RWPE1 (cell line): ENCODE results near the gene PSAPL1.

Source experiments
- CTCF ChIA-PET: fragments of 350-600 bp; sonication (Branson Sonifier 250); formaldehyde crosslinking; extraction: SDS; loops from one replicate; lab custom pipeline; 2021; lab: Yijun Ruan, JAX
- POLR2A ChIA-PET: fragments of 400-600 bp; formaldehyde crosslinking; extraction: SDS; loops from one replicate; lab custom pipeline; 2020; ENCODE audit warnings: antibody characterized with exemption; ENCODE audit not compliant: low non-redundant PET; lab: Yijun Ruan, JAX
- DNase-seq: peaks from one replicate; pipeline ENCODE4 v3.0.0; 2012; ENCODE audit warnings: low spot score
- H3K27ac ChIP-seq: fragments of 450-650 bp; 2 replicates; pipeline ENCODE4 v1.5.1; 2017
- CTCF ChIP-seq: fragments of 450-650 bp; conservative IDR thresholded peaks from 2 replicates; pipeline ENCODE4 v1.5.1; 2017; ENCODE audit warnings: low read depth, mild to moderate bottlenecking

The PSAPL1 gene

GRCh38 chr4:7425124-7425523 is 9.6 kb downstream of the PSAPL1 start:
- POLR2A ChIA-PET = no interaction called here
- TF ChIP-seq CTCF = no peak
- CTCF ChIA-PET = no interaction called here
- no peak for DNase-seq
- peak overlapping the region; percentile 28 for H3K27ac ChIP-seq

GRCh38 chr4:7424553-7425111 is 10.1 kb downstream of the PSAPL1 start:
- DNase-seq = no peak
- CTCF ChIA-PET = no interaction called here
- peak overlapping the region; percentile 28 for H3K27ac ChIP-seq
- TF ChIP-seq CTCF = no peak
- POLR2A ChIA-PET = no interaction called here

- no peak for TF ChIP-seq CTCF
- no peak for DNase-seq
- ChIA-PET CTCF (no interaction called here), POLR2A (no interaction called here)
- H3K27ac ChIP-seq = peak overlapping the region; percentile 28
These were observed 10.8 kb downstream of the PSAPL1 start for GRCh38 chr4:7423801-7424552.

- no peak for DNase-seq
- ChIA-PET POLR2A (no interaction called here), CTCF (no interaction called here)
- TF ChIP-seq CTCF = no peak
- no peak overlapping the region for H3K27ac ChIP-seq
These were observed 11.3 kb downstream of the PSAPL1 start for GRCh38 chr4:7423391-7423790.

- DNase-seq = no peak
- POLR2A ChIA-PET = no interaction called here
- no peak for TF ChIP-seq CTCF
- H3K27ac ChIP-seq = no peak overlapping the region
- CTCF ChIA-PET = no interaction called here
These were observed 11.9 kb downstream of the PSAPL1 start for GRCh38 chr4:7422898-7423180.

- no peak for DNase-seq
- ChIA-PET CTCF (no interaction called here), POLR2A (no interaction called here)
- no peak for TF ChIP-seq CTCF
- H3K27ac ChIP-seq = no peak overlapping the region
These were observed 12.4 kb downstream of the PSAPL1 start for GRCh38 chr4:7422151-7422897.
